ENCODE data around the gene FAM107B. TPM values are rescaled to one million over a fixed set of nuclear protein-coding genes. Genes with fewer than 3 reads are reported as not detected.

Gene FAM107B
- polyA plus RNA-seq, 1 donor, result 44.0 TPM

- Histone ChIP-seq H3K27me3 (ENCODE audit: control insufficient read depth, insufficient read depth, low read length) (peaks cover 9% of the 10 kb centered on the region), H3K27ac (ENCODE audit: low read length) (no peak overlapping the region), H3K9me3 (ENCODE audit: control insufficient read depth, low read depth, low read length) (no peaks in the 10 kb centered on the region), H3K4me3 (ENCODE audit: low read length) (no peak overlapping the region), H3K36me3 (ENCODE audit: control insufficient read depth, insufficient read depth, low read length) (no peaks in the 10 kb centered on the region), H3K4me1 (ENCODE audit: control insufficient read depth, insufficient read depth, low read length) (no peaks in the 10 kb centered on the region)
- DNase-seq, result no peak
- WGBS (ENCODE audit: insufficient coverage, low lambda C conversion rate), result 93% methylated on average over 3 of the region's 5 CpGs
Measured at GRCh38 chr10:14485986-14486385, 288.7 kb downstream of the FAM107B start.

GRCh38 chr10:14483417-14483816, 291.3 kb downstream of the FAM107B start:
- Histone ChIP-seq H3K27ac (ENCODE audit: low read length) (no peak overlapping the region), H3K4me1 (ENCODE audit: control insufficient read depth, insufficient read depth, low read length) (no peaks in the 10 kb centered on the region), H3K36me3 (ENCODE audit: control insufficient read depth, insufficient read depth, low read length) (no peaks in the 10 kb centered on the region), H3K9me3 (ENCODE audit: control insufficient read depth, low read depth, low read length) (no peaks in the 10 kb centered on the region), H3K4me3 (ENCODE audit: low read length) (no peak overlapping the region), H3K27me3 (ENCODE audit: control insufficient read depth, insufficient read depth, low read length) (peaks cover 4% of the 10 kb centered on the region)
- no peak for DNase-seq
- no CpG with 5 or more reads among the region's 5 CpGs for WGBS (ENCODE audit: insufficient coverage, low lambda C conversion rate)

GRCh38 chr10:14481752-14482151, 292.9 kb downstream of the FAM107B start:
- Histone ChIP-seq H3K4me3 (ENCODE audit: low read length) (no peak overlapping the region), H3K4me1 (ENCODE audit: control insufficient read depth, insufficient read depth, low read length) (no peaks in the 10 kb centered on the region), H3K36me3 (ENCODE audit: control insufficient read depth, insufficient read depth, low read length) (no peaks in the 10 kb centered on the region), H3K27ac (ENCODE audit: low read length) (no peak overlapping the region), H3K27me3 (ENCODE audit: control insufficient read depth, insufficient read depth, low read length) (peaks cover 2% of the 10 kb centered on the region), H3K9me3 (ENCODE audit: control insufficient read depth, low read depth, low read length) (no peaks in the 10 kb centered on the region)
- no peak for DNase-seq
- WGBS (ENCODE audit: insufficient coverage, low lambda C conversion rate), result 69% methylated on average over 3 of the region's 9 CpGs

GRCh38 chr10:14481014-14481413, 293.7 kb downstream of the FAM107B start:
- no CpG with 5 or more reads among the region's 4 CpGs for WGBS (ENCODE audit: insufficient coverage, low lambda C conversion rate)
- H3K4me3 ChIP-seq (ENCODE audit: low read length), result no peak overlapping the region
- H3K36me3 ChIP-seq (ENCODE audit: control insufficient read depth, insufficient read depth, low read length), result no peaks in the 10 kb centered on the region
- no peaks in the 10 kb centered on the region for H3K27me3 ChIP-seq (ENCODE audit: control insufficient read depth, insufficient read depth, low read length)
- H3K4me1 ChIP-seq (ENCODE audit: control insufficient read depth, insufficient read depth, low read length), result no peaks in the 10 kb centered on the region
- H3K27ac ChIP-seq (ENCODE audit: low read length), result no peak overlapping the region
- DNase-seq, result no peak
- no peaks in the 10 kb centered on the region for H3K9me3 ChIP-seq (ENCODE audit: control insufficient read depth, low read depth, low read length)

GRCh38 chr10:14478604-14479003, 296.1 kb downstream of the FAM107B start:
- WGBS (ENCODE audit: insufficient coverage, low lambda C conversion rate), result 88% methylated on average over 1 of the region's 3 CpGs
- H3K27ac ChIP-seq (ENCODE audit: low read length), result no peak overlapping the region
- DNase-seq, result no peak
- no peaks in the 10 kb centered on the region for H3K27me3 ChIP-seq (ENCODE audit: control insufficient read depth, insufficient read depth, low read length)
- no peak overlapping the region for H3K4me3 ChIP-seq (ENCODE audit: low read length)
- no peaks in the 10 kb centered on the region for H3K4me1 ChIP-seq (ENCODE audit: control insufficient read depth, insufficient read depth, low read length)
- H3K36me3 ChIP-seq (ENCODE audit: control insufficient read depth, insufficient read depth, low read length), result no peaks in the 10 kb centered on the region
- no peaks in the 10 kb centered on the region for H3K9me3 ChIP-seq (ENCODE audit: control insufficient read depth, low read depth, low read length)

- Histone ChIP-seq H3K4me1 (ENCODE audit: control insufficient read depth, insufficient read depth, low read length) (no peaks in the 10 kb centered on the region), H3K9me3 (ENCODE audit: control insufficient read depth, low read depth, low read length) (no peaks in the 10 kb centered on the region), H3K27ac (ENCODE audit: low read length) (no peak overlapping the region), H3K27me3 (ENCODE audit: control insufficient read depth, insufficient read depth, low read length) (no peaks in the 10 kb centered on the region), H3K4me3 (ENCODE audit: low read length) (no peak overlapping the region), H3K36me3 (ENCODE audit: control insufficient read depth, insufficient read depth, low read length) (no peaks in the 10 kb centered on the region)
- DNase-seq, result no peak
- WGBS (ENCODE audit: insufficient coverage, low lambda C conversion rate), result no CpG with 5 or more reads among the region's 7 CpGs
Measured at GRCh38 chr10:14478201-14478600, 296.5 kb downstream of the FAM107B start.

GRCh38 chr10:14477408-14477710, 297.3 kb downstream of the FAM107B start:
- Histone ChIP-seq H3K36me3 (ENCODE audit: control insufficient read depth, insufficient read depth, low read length) (no peaks in the 10 kb centered on the region), H3K27me3 (ENCODE audit: control insufficient read depth, insufficient read depth, low read length) (no peaks in the 10 kb centered on the region), H3K4me3 (ENCODE audit: low read length) (no peak overlapping the region), H3K4me1 (ENCODE audit: control insufficient read depth, insufficient read depth, low read length) (no peaks in the 10 kb centered on the region), H3K9me3 (ENCODE audit: control insufficient read depth, low read depth, low read length) (no peaks in the 10 kb centered on the region), H3K27ac (ENCODE audit: low read length) (no peak overlapping the region)
- DNase-seq, result no peak
- WGBS (ENCODE audit: insufficient coverage, low lambda C conversion rate), result no CpG with 5 or more reads among the region's 4 CpGs

- no peak for DNase-seq
- Histone ChIP-seq H3K36me3 (ENCODE audit: control insufficient read depth, insufficient read depth, low read length) (no peaks in the 10 kb centered on the region), H3K4me3 (ENCODE audit: low read length) (no peak overlapping the region), H3K4me1 (ENCODE audit: control insufficient read depth, insufficient read depth, low read length) (no peaks in the 10 kb centered on the region), H3K27me3 (ENCODE audit: control insufficient read depth, insufficient read depth, low read length) (no peaks in the 10 kb centered on the region), H3K27ac (ENCODE audit: low read length) (no peak overlapping the region), H3K9me3 (ENCODE audit: control insufficient read depth, low read depth, low read length) (no peaks in the 10 kb centered on the region)
- WGBS (ENCODE audit: insufficient coverage, low lambda C conversion rate), result 100% methylated on average over 1 of the region's 9 CpGs
Measured at GRCh38 chr10:14476641-14477407, 297.9 kb downstream of the FAM107B start.

GRCh38 chr10:14476006-14476405, 298.7 kb downstream of the FAM107B start:
- H3K36me3 ChIP-seq (ENCODE audit: control insufficient read depth, insufficient read depth, low read length), result no peaks in the 10 kb centered on the region
- H3K9me3 ChIP-seq (ENCODE audit: control insufficient read depth, low read depth, low read length), result no peaks in the 10 kb centered on the region
- WGBS (ENCODE audit: insufficient coverage, low lambda C conversion rate), result 100% methylated on average over 2 of the region's 5 CpGs
- H3K4me3 ChIP-seq (ENCODE audit: low read length), result no peak overlapping the region
- H3K4me1 ChIP-seq (ENCODE audit: control insufficient read depth, insufficient read depth, low read length), result no peaks in the 10 kb centered on the region
- H3K27ac ChIP-seq (ENCODE audit: low read length), result no peak overlapping the region
- DNase-seq, result no peak
- H3K27me3 ChIP-seq (ENCODE audit: control insufficient read depth, insufficient read depth, low read length), result no peaks in the 10 kb centered on the region

GRCh38 chr10:14474656-14475055, 300.0 kb downstream of the FAM107B start:
- H3K9me3 ChIP-seq (ENCODE audit: control insufficient read depth, low read depth, low read length), result no peaks in the 10 kb centered on the region
- no peaks in the 10 kb centered on the region for H3K27me3 ChIP-seq (ENCODE audit: control insufficient read depth, insufficient read depth, low read length)
- no peak overlapping the region for H3K27ac ChIP-seq (ENCODE audit: low read length)
- H3K36me3 ChIP-seq (ENCODE audit: control insufficient read depth, insufficient read depth, low read length), result no peaks in the 10 kb centered on the region
- no peak overlapping the region for H3K4me3 ChIP-seq (ENCODE audit: low read length)
- no peaks in the 10 kb centered on the region for H3K4me1 ChIP-seq (ENCODE audit: control insufficient read depth, insufficient read depth, low read length)
- WGBS (ENCODE audit: insufficient coverage, low lambda C conversion rate), result no CpG with 5 or more reads among the region's 3 CpGs
- DNase-seq, result no peak

GRCh38 chr10:14470920-14471319, 303.8 kb downstream of the FAM107B start:
- no peak for DNase-seq
- Histone ChIP-seq H3K9me3 (ENCODE audit: control insufficient read depth, low read depth, low read length) (no peaks in the 10 kb centered on the region), H3K4me1 (ENCODE audit: control insufficient read depth, insufficient read depth, low read length) (no peaks in the 10 kb centered on the region), H3K4me3 (ENCODE audit: low read length) (no peak overlapping the region), H3K27me3 (ENCODE audit: control insufficient read depth, insufficient read depth, low read length) (no peaks in the 10 kb centered on the region), H3K27ac (ENCODE audit: low read length) (no peak overlapping the region), H3K36me3 (ENCODE audit: control insufficient read depth, insufficient read depth, low read length) (no peaks in the 10 kb centered on the region)
- 100% methylated on average over 3 of the region's 6 CpGs for WGBS (ENCODE audit: insufficient coverage, low lambda C conversion rate)

Data from large intestine (tissue), 3 donors.